Right lobe of liver (tissue), 6 donors: ENCODE measurements around the gene KIF18A. TPM values are rescaled to one million over a fixed set of nuclear protein-coding genes. Genes with fewer than 3 reads are reported as not detected.
"Not testable (repeated sequence)": the region's sequence is repeated elsewhere in the genome, so short reads cannot be mapped to it uniquely, and the experiment has no call there.

Experiments used
- ATAC-seq, 4 donors: fragments of 200-7000 bp; cut with Tn5 transposase; one replicate each; pipeline ENCODE4 v1.9.1; 2020; ENCODE audit warnings: mild to moderate bottlenecking in 4 of 4, moderate library complexity in 4 of 4
- DNase-seq, 3 donors: peaks; one replicate each; pipeline ENCODE4 v3.0.0-alpha.2; 2020
- H3K27ac ChIP-seq, 3 donors: fragments of 200-600 bp; one replicate each; pipeline ENCODE4 v1.8.0; 2022
- H3K27me3 ChIP-seq, 2 donors: fragments of 200-600 bp; one replicate each; pipeline ENCODE4 v1.8.0; 2022
- H3K36me3 ChIP-seq, 4 donors: fragments of 200-600 bp; sonication (generic) in 1 of 4; one replicate each; pipeline versions ENCODE4 v1.5.1 to v1.8.0; 2017 to 2022; ENCODE audit warnings: control low read depth in 1 of 4
- H3K4me1 ChIP-seq, 4 donors: fragments of 200-600 bp; sonication (generic) in 1 of 4; one replicate each; pipeline versions ENCODE4 v1.5.1 to v1.8.0; 2017 to 2022; ENCODE audit warnings: control low read depth in 1 of 4
- H3K4me3 ChIP-seq, 3 donors: fragments of 200-600 bp; one replicate each; pipeline ENCODE4 v1.8.0; 2022
- H3K9me3 ChIP-seq, 4 donors: fragments of 200-600 bp; sonication (generic) in 1 of 4; one replicate each; pipeline versions ENCODE4 v1.5.1 to v1.8.0; 2017 to 2022; ENCODE audit warnings: control low read depth in 1 of 4
- POLR2A ChIP-seq: fragments of 450-650 bp; IDR thresholded peaks from one replicate; pipeline ENCODE4 v1.6.1; 2017; ENCODE audit warnings: antibody characterized with exemption, mild to moderate bottlenecking
- WGBS: methylation state at CpG from one replicate; pipeline ENCODE4 v1.1.6; 2018; ENCODE audit warnings: low coverage, low lambda C conversion rate; ENCODE audit not compliant: insufficient coverage; ENCODE audit errors: missing lambda C conversion rate; 5-methylcytosine and 5-hydroxymethylcytosine counted together
- intact Hi-C, 2 donors: fragments of 100-400 bp; cut with DNase I; formaldehyde crosslinking; loops; one replicate each; pipeline versions ENCODE4 v1.11.2 to v1.14.1; 2022
- total RNA-seq, 6 experiments: library from RNA; depleted of rRNA in 2 of 6; stranded (reverse); fragments of >200 nt in 2 of 6; fragmentation: NEBNext Ultra II Directional in 3 of 6; extraction: Animal tissue kit (Norgen Biotek cat#: 25700) in 3 of 6; gene quantifications; one replicate each; pipeline versions ENCODE4 v1.1.0 to v1.2.4, GENCODE V29; 2016 to 2023
- TF ChIP-seq, protein P1 (sequence below), 4 donors: fragments of 200-600 bp in 3 of 4; fragments of 450-650 bp in 1 of 4; IDR thresholded peaks; one replicate each; pipeline versions ENCODE4 v1.5.1 to v1.8.0; 2016 to 2022; ENCODE audit warnings: antibody characterized with exemption in 4 of 4, mild to moderate bottlenecking in 2 of 4
- donor health status: DM: no; HTN: yes; CAD: no.
- donor health status: DM: no; HTN: no; CAD: no.
- donor health status: DM: no; HTN: no; CAD: no.
- donor health status: DM: no; HTN: yes; CAD: no.
- donor health status: DM: no; HTN: yes; CAD: no.

KIF18A gene
- total RNA-seq, 6 experiments from 2014 or later, result 0.11 to 0.81 (median 0.23) TPM

DNA sequence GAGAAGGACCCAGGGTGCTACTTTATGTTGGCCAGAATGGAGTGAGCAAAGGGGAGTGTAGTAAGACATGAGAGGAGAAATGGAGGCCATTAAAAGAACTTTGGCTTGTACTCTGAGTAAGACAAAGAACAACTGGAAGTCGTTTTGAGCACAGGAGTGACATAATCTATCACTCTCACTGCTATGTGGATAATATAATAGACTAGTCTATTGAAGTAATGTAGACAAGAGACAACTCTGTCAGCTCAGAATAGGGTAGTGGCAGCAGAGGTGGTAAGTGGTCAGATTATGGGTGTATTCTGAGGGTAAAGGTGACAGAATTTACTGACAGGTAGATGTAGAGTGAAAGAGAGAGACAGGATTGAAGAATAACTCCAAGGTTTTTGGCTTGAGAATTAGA lies 8.2 kb downstream of the KIF18A start:
- Histone ChIP-seq H3K9me3 (no peaks in the 10 kb centered on the region), H3K27ac (no peak overlapping the region), H3K4me3 (no peak overlapping the region), H3K36me3 (no peaks in the 10 kb centered on the region), H3K4me1 (no peaks in the 10 kb centered on the region), H3K27me3 (no peaks in the 10 kb centered on the region)
- TF ChIP-seq, protein P1, sequence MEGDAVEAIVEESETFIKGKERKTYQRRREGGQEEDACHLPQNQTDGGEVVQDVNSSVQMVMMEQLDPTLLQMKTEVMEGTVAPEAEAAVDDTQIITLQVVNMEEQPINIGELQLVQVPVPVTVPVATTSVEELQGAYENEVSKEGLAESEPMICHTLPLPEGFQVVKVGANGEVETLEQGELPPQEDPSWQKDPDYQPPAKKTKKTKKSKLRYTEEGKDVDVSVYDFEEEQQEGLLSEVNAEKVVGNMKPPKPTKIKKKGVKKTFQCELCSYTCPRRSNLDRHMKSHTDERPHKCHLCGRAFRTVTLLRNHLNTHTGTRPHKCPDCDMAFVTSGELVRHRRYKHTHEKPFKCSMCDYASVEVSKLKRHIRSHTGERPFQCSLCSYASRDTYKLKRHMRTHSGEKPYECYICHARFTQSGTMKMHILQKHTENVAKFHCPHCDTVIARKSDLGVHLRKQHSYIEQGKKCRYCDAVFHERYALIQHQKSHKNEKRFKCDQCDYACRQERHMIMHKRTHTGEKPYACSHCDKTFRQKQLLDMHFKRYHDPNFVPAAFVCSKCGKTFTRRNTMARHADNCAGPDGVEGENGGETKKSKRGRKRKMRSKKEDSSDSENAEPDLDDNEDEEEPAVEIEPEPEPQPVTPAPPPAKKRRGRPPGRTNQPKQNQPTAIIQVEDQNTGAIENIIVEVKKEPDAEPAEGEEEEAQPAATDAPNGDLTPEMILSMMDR (IDR thresholded peaks at IDR 0.05), result no peak
- TF ChIP-seq POLR2A, result no peak
- DNase-seq (no peak), ATAC-seq (no peak)
- WGBS, result 67% methylated on average over 1 of the region's 1 CpG
- intact Hi-C loops, result no loop called here

DNA sequence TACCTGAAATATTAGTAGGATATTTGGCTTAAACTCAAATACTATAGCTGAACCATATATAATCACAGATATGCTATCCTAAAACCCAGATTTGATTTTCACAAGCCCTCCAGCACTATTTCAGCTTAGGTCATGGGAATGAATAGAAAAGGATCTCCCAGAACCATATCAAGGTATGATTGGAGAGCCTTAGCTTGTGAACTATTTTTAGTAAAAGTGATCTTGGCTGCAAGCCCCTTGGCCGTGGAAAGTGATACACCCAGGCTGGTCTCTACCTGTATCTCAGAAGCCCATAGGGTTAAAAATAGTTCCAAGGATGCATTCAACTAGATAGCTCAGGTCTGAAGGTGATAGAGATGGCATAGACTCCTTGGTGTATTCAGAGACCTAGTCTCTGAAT lies 9.7 kb downstream of the KIF18A start:
- no peaks in the 10 kb centered on the region for H3K27me3 ChIP-seq
- no peaks in the 10 kb centered on the region for H3K4me1 ChIP-seq
- no peak overlapping the region for H3K27ac ChIP-seq
- H3K4me3 ChIP-seq, result no peak overlapping the region
- no peaks in the 10 kb centered on the region for H3K9me3 ChIP-seq
- ATAC-seq (no peak), DNase-seq (no peak)
- TF ChIP-seq POLR2A, result no peak
- TF ChIP-seq, protein P1 (IDR thresholded peaks at IDR 0.05), result no peak
- WGBS, result 100% methylated on average over 1 of the region's 1 CpG
- H3K36me3 ChIP-seq, result no peaks in the 10 kb centered on the region
- intact Hi-C loops, result no loop called here

DNA sequence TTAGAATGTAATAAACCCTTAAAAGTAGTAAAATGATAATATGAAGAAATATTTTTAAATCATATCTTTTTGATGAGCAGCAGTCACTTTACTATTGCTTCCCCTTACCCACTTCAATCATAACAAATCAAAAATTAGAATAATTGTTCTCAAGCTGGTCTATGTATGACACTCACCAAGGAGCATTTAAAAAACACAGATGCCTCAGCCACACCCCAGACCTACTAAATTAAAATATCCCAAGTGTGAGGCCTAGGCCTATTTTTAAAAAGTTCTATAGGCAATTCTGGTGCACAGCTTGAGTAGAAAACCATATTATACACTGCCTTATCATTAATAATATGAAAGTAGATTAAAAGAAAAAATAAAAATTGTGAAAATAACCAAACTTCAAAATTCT lies 15.2 kb downstream of the KIF18A start:
- no peak overlapping the region for H3K27ac ChIP-seq
- no peaks in the 10 kb centered on the region for H3K4me1 ChIP-seq
- no peaks in the 10 kb centered on the region for H3K9me3 ChIP-seq
- no peak for ATAC-seq
- DNase-seq, result no peak
- TF ChIP-seq POLR2A, result no peak
- TF ChIP-seq, protein P1 (IDR thresholded peaks at IDR 0.05), result no peak
- intact Hi-C loops, result no loop called here
- no peaks in the 10 kb centered on the region for H3K27me3 ChIP-seq
- H3K4me3 ChIP-seq, result no peak overlapping the region
- no peaks in the 10 kb centered on the region for H3K36me3 ChIP-seq

DNA sequence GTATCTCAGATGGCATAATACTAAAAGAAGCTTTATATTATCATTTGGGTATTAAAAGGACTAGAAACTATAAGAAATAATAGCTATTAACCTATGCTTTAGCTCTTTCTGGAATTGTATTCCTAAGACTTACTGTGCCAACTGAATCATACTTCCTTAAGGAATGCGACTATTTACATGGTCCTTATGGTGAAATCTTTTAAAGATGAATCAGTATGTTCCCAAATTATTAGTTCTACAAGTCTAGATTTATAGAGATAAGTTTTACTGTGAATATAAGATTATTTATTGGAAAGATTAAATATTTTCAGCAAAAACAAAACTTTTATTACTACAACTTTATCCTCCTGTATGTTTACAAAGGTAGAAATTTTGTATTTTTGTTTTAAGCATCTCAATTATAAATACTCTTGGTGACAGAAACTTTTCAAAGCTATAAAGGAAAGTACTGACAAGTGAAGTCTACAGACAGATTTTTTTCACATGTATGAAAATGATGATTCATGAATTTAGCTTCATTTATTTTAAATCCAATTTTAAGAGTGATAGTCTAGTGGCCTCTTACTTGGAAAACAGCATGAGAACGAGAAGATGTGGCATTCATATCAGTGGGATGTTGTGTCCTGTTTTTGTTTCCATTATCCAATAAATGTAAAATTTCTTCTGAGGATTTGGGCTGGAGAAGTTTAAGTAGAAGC lies 17.8 kb downstream of the KIF18A start:
- ATAC-seq (no peak), DNase-seq (no peak)
- WGBS, result 91% methylated on average over 2 of the region's 2 CpGs
- intact Hi-C loops, result no loop called here
- H3K36me3 ChIP-seq, result no peaks in the 10 kb centered on the region
- no peaks in the 10 kb centered on the region for H3K4me1 ChIP-seq
- H3K27ac ChIP-seq, result no peak overlapping the region
- TF ChIP-seq, protein P1 (IDR thresholded peaks at IDR 0.05), result no peak
- TF ChIP-seq POLR2A, result no peak
- H3K27me3 ChIP-seq, result no peaks in the 10 kb centered on the region
- no peak overlapping the region for H3K4me3 ChIP-seq
- H3K9me3 ChIP-seq, result no peaks in the 10 kb centered on the region

DNA sequence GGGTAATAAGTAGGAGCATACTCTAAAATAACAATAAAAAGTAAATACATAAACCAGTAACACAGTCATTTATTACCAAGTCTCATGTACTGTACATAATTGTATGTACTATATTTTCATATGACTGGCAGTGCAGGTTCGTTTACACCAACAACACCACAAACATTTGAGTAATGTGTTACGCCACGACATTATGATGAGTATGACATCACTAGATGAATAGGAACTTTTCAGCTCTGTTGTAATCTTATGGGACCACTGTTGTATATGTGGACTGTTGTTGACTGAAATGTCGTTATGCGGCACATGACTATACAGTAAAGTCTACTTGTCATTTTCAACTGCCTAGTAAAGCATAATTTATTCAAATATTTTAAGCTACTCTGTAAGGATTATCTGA lies 18.6 kb downstream of the KIF18A start:
- DNase-seq (no peak), ATAC-seq (no peak)
- intact Hi-C loops, result no loop called here
- 91% methylated on average over 5 of the region's 5 CpGs for WGBS
- no peaks in the 10 kb centered on the region for H3K36me3 ChIP-seq
- TF ChIP-seq, protein P1 (IDR thresholded peaks at IDR 0.05), result no peak
- TF ChIP-seq POLR2A, result no peak
- no peak overlapping the region for H3K27ac ChIP-seq
- H3K4me3 ChIP-seq, result no peak overlapping the region
- H3K4me1 ChIP-seq, result no peaks in the 10 kb centered on the region
- H3K9me3 ChIP-seq, result no peaks in the 10 kb centered on the region
- H3K27me3 ChIP-seq, result no peaks in the 10 kb centered on the region

DNA sequence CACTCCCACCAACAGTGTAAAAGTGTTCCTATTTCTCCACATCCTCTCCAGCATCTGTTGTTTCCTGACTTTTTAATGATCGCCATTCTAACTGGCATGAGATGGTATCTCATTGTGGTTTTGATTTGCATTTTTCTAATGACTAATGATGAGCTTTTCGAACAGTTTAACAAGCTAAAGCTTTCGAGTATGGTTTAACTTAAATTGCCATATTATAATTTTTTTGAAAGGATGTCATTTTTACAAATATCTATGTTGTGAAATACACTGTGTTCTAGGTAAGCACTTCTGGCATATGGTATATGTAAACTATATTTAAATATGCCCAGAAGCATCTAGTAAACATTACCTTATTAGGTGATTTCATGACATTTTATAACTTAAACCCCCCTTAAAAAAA lies 20.3 kb downstream of the KIF18A start:
- ATAC-seq, H3K27ac ChIP-seq, H3K36me3 ChIP-seq, H3K9me3 ChIP-seq, H3K4me3 ChIP-seq, intact Hi-C loops, DNase-seq, H3K4me1 ChIP-seq, H3K27me3 ChIP-seq: not testable (repeated sequence)
- WGBS, result 84% methylated on average over 3 of the region's 3 CpGs

DNA sequence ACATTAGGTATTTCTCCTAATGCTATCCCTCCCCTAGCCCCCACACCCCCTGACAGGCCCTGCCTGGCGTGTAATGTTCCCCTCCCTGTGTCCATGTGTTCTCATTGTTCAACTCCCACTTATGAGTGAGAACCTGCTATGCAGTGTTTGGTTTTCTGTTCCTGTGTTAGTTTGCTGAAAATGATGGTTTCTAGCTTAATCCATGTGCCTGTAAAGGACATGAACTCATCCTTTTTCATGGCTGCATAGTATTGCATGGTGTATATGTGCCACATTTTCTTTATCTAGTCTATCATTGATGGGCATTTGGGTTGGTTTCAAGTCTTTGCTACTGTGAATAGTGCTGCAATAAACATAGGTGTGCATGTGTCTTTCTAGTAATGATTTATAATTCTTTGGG lies 20.8 kb downstream of the KIF18A start:
- DNase-seq, H3K27me3 ChIP-seq, H3K9me3 ChIP-seq, H3K4me3 ChIP-seq, H3K36me3 ChIP-seq, H3K27ac ChIP-seq, intact Hi-C loops, ATAC-seq, H3K4me1 ChIP-seq: not testable (repeated sequence)
- WGBS, result 90% methylated on average over 1 of the region's 1 CpG
